ENCODE data around the gene RAD23A. TPM values are rescaled to one million over a fixed set of nuclear protein-coding genes. Genes with fewer than 3 reads are reported as not detected.
"Not testable (repeated sequence)": the region's sequence is repeated elsewhere in the genome, so short reads cannot be mapped to it uniquely, and the experiment has no call there.

RAD23A gene
- total RNA-seq, 1 experiment from 2014 or later, result 212 TPM

- DNase-seq (ENCODE audit: low read depth), result no peak
Measured at GRCh38 chr19:12954612-12954962, 8.9 kb downstream of the RAD23A start.

GRCh38 chr19:12955575-12955974, 9.9 kb downstream of the RAD23A start:
- DNase-seq (ENCODE audit: low read depth), result not testable (repeated sequence)

- no peak for DNase-seq (ENCODE audit: low read depth)
Measured at GRCh38 chr19:12955996-12956395, 10.3 kb downstream of the RAD23A start.

GRCh38 chr19:12956446-12957388, 11.1 kb downstream of the RAD23A start, which contains the start of gene GADD45GIP1:
TSS of gene GADD45GIP1 (minus strand) at chr19:12957223. CDS start at chr19:12957212, 11 bp downstream.
- DNase-seq (ENCODE audit: low read depth), result peak; percentile 79

GRCh38 chr19:12957389-12957952, 11.8 kb downstream of the RAD23A start:
- not testable (repeated sequence) for DNase-seq (ENCODE audit: low read depth)

GRCh38 chr19:12959481-12959880, 13.8 kb downstream of the RAD23A start:
- no peak for DNase-seq (ENCODE audit: low read depth)

- peak; percentile 78 for DNase-seq (ENCODE audit: low read depth)
Measured at GRCh38 chr19:12965017-12965811, 19.6 kb downstream of the RAD23A start.

- DNase-seq (ENCODE audit: low read depth), result no peak
Measured at GRCh38 chr19:12965812-12966135, 20.1 kb downstream of the RAD23A start.

- DNase-seq (ENCODE audit: low read depth), result peak; percentile 73
Measured at GRCh38 chr19:12967907-12968306, 22.2 kb downstream of the RAD23A start.

- no peak for DNase-seq (ENCODE audit: low read depth)
Measured at GRCh38 chr19:12969292-12969988, 23.8 kb downstream of the RAD23A start, which contains the start of gene DAND5. TSS of gene DAND5 (plus strand) at chr19:12969576. CDS start at chr19:12969661, 85 bp downstream.

- DNase-seq (ENCODE audit: low read depth), result no peak
Measured at GRCh38 chr19:12970070-12970820, 24.6 kb downstream of the RAD23A start.

- no peak for DNase-seq (ENCODE audit: low read depth)
Measured at GRCh38 chr19:12973236-12973635, 27.6 kb downstream of the RAD23A start.

- no peak for DNase-seq (ENCODE audit: low read depth)
Measured at GRCh38 chr19:12974301-12975220, 28.9 kb downstream of the RAD23A start.

GRCh38 chr19:12975221-12975741, 29.6 kb downstream of the RAD23A start:
- no peak for DNase-seq (ENCODE audit: low read depth)

- DNase-seq (ENCODE audit: low read depth), result not testable (repeated sequence)
Measured at GRCh38 chr19:12976109-12976508, 30.4 kb downstream of the RAD23A start.

- DNase-seq (ENCODE audit: low read depth), result no peak
Measured at GRCh38 chr19:12979974-12980373, 34.3 kb downstream of the RAD23A start.

- DNase-seq (ENCODE audit: low read depth), result no peak
Measured at GRCh38 chr19:12982648-12983047, 37.0 kb downstream of the RAD23A start.

GRCh38 chr19:12983091-12983490, 37.4 kb downstream of the RAD23A start:
- DNase-seq (ENCODE audit: low read depth), result no peak

- peak; percentile 73 for DNase-seq (ENCODE audit: low read depth)
Measured at GRCh38 chr19:12983542-12984142, 38.0 kb downstream of the RAD23A start.

Measured in HT1080 (cell line).